Stimulated activated CD4-positive, alpha-beta T cell treated with anti-CD3 and anti-CD28 coated beads, Interleukin-4, amount 100 ng/mL, for 48 hours (primary cell): ENCODE results near the gene ABL1.
"Not testable (repeated sequence)": the region's sequence is repeated elsewhere in the genome, so short reads cannot be mapped to it uniquely, and the experiment has no call there.

Experiments used
- DNase-seq, 2 donors: peaks; one replicate each; pipeline ENCODE4 v3.0.0-alpha.2; 2020; ENCODE audit warnings: low read depth in 2 of 2

Gene ABL1

GRCh38 chr9:130825351-130825651 is 9.8 kb upstream of the ABL1 start:
- DNase-seq = no peak

GRCh38 chr9:130825809-130826208 is 9.2 kb upstream of the ABL1 start:
- DNase-seq = no peak

- no peak for DNase-seq
Measured at GRCh38 chr9:130829762-130830161, 5.3 kb upstream of the ABL1 start.

GRCh38 chr9:130830231-130830760 is 4.8 kb upstream of the ABL1 start:
- DNase-seq = no peak

- DNase-seq = no peak
Measured at GRCh38 chr9:130831077-130831476, 4.0 kb upstream of the ABL1 start.

GRCh38 chr9:130833031-130833990 is 1.7 kb upstream of the ABL1 start:
- no peak for DNase-seq

- DNase-seq = peak; percentile 19 to 28
Measured at GRCh38 chr9:130835441-130836298, 616 bp downstream of the ABL1 start.

GRCh38 chr9:130837002-130837511 is 2.0 kb downstream of the ABL1 start:
- DNase-seq = no peak

GRCh38 chr9:130837643-130838042 is 2.6 kb downstream of the ABL1 start:
- no peak for DNase-seq

GRCh38 chr9:130839132-130840111 is 4.4 kb downstream of the ABL1 start:
- DNase-seq = no peak

GRCh38 chr9:130842545-130842944 is 7.5 kb downstream of the ABL1 start:
- DNase-seq = no peak

- DNase-seq = no peak
Measured at GRCh38 chr9:130843049-130843908, 8.2 kb downstream of the ABL1 start.

GRCh38 chr9:130844044-130844451 is 9.0 kb downstream of the ABL1 start:
- no peak for DNase-seq

- no peak for DNase-seq
Measured at GRCh38 chr9:130845254-130845653, 10.2 kb downstream of the ABL1 start.

GRCh38 chr9:130845901-130846481 is 10.9 kb downstream of the ABL1 start:
- no peak for DNase-seq

- no peak for DNase-seq
Measured at GRCh38 chr9:130846487-130847305, 11.6 kb downstream of the ABL1 start.

GRCh38 chr9:130847306-130848217 is 12.5 kb downstream of the ABL1 start:
- no peak for DNase-seq

- DNase-seq = not testable (repeated sequence)
Measured at GRCh38 chr9:130848514-130848913, 13.5 kb downstream of the ABL1 start.
